ENCODE measurements around the gene PPP1R14B. TPM values are rescaled to one million over a fixed set of nuclear protein-coding genes. Genes with fewer than 3 reads are reported as not detected.
A peak's percentile ranks its signal among the peaks of the same experiment; 100 is the strongest.

PPP1R14B gene
- total RNA-seq, 1 donor from 2014 or later = 156 TPM

DNA sequence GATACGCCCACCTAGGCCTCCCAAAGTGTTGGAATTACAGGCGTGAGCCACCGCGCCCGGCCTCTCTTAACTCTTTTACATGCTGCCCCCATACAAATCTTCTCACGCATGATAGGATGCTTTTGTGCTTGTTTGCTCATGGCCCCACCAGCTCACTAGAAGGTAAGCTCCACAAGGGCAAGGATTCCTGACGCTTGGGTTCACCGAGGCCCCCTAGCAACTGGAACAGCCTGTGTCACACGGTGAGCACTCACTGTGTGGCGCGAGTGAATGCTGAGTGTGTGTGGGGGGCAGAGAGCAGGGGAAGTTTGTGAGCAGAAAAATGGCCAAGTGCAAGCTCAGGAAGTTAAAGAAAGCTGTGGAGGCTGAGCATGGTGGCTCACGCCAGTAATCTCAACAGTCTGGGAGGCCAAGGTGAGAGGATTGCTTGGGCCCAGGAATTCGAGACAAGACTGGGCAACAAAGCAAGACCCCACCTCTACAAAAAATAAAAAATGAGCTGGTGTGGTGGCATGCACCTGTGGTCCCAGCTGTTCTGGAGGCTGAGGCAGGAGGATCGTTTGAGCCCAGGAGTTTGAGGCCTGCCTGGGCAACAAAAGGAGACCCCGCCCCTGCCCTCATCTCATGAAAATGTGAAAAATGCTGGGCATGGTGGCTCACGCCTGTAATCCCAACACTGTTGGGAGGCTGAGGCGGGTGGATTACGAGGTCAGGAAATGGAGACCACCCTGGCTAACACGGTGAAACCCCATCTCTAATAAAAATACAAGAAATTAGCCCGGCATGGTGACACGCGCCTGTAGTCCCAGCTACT lies 35.4 kb upstream of the PPP1R14B start:
- DNase-seq (ENCODE audit: low read depth in 2 of 2) = no peak

DNA sequence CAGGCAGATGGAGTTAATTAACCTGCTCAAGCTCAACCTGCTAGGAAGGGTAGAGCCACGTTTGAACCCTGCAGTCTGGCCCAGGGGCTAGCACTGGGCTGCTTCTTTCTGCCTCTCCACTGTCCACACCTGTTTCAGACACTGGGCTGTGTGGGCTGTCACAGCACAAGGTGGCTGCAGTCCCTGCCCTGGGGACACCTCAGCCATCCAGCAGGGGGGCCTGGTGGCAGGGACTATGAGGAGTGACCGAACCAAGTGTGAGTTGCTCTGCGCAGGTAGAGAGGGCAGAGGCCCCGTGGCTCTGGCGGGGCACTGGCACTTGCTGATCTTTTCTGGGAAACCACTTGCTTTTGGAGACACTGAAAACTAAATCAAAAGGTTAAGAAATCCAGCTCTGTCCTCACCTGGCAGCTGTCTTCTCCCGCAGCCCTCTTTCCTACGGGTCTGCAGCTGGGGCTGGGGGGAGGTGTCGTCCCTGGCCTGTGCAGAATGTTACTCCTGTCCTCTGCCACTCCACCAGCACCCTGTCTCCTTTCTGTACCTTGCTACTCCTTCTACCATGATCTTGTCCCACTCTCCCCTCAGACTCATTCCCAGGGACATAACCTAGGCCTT lies 31.9 kb upstream of the PPP1R14B start:
- DNase-seq (ENCODE audit: low read depth in 2 of 2) = no peak

- no peak for DNase-seq (ENCODE audit: low read depth in 2 of 2)
These were observed 30.1 kb upstream of the PPP1R14B start for GRCh38 chr11:64276653-64277431.

GRCh38 chr11:64275841-64276240 lies 29.1 kb upstream of the PPP1R14B start:
- no peak for DNase-seq (ENCODE audit: low read depth in 2 of 2)

DNA sequence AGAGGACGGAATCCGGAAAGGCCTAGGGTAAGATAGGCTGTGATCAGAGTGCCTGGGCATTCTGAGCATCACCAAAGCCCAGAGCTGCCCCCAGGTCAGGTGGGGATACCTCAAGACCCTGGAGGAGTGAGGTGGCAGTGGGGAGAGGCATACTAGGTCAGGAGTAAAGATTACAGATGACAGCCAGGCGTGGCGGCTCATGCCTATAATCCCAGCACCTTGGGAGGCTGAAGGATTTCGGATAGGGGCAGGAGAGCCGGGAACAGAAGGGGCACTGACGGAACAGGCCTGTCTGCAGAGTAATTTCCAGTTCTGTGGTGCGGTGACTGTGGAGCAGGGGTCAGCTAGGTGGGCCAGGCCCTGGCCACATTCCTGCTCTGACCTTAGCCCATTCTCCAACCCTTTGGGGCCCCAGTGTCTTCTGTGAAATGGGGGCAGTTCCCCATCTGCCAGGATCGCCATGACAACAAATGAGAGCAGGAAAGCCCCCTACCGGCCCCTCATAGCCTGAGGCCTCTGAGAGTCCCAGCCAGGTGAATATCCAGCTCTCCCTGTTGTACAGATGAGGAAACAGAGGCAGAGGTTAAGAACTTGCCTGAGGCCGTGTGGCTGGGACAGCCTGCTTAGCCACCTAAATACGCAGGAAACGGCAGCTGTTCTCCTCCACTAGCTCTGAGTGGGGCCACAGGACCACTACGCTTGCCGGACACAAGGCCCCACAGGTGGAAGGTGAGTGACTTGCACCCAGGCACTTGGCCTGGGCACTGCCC lies 28.5 kb upstream of the PPP1R14B start:
- no peak for DNase-seq (ENCODE audit: low read depth in 2 of 2)

DNA sequence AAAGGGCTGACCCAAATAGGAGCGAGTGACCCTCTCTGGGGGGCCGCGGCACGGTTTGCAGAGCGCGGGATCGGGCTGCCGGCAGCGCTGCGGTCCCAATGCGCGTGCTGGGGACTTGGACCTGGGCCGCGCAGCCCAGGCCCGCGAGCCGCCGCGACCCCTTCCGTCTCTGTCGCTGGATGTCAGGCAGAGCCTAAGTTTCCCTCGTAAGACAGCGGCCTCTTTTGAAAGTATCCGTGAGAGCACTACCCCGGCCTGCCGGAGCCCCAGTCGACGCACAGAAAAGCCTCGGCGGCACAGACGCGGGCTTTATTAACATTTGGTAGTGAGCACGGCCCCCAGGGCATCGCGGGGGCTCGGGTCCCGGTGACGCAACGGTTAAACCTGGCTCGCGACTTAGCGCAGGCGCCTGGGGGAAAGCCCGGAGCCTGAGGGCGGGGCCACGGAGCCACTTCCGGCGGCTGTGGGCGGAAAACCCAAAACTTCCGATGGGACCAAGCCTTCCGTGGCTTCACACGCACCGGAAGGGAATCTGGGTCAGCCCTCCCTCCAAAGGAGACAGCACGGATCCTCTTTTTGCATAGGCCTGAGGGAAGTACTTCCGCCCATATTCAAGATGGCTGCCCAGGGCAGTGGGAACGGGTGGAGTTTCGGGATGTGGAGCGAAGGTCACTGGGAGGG lies 22.9 kb upstream of the PPP1R14B start:
- peak; percentile 100 for DNase-seq (ENCODE audit: low read depth in 2 of 2)

DNA sequence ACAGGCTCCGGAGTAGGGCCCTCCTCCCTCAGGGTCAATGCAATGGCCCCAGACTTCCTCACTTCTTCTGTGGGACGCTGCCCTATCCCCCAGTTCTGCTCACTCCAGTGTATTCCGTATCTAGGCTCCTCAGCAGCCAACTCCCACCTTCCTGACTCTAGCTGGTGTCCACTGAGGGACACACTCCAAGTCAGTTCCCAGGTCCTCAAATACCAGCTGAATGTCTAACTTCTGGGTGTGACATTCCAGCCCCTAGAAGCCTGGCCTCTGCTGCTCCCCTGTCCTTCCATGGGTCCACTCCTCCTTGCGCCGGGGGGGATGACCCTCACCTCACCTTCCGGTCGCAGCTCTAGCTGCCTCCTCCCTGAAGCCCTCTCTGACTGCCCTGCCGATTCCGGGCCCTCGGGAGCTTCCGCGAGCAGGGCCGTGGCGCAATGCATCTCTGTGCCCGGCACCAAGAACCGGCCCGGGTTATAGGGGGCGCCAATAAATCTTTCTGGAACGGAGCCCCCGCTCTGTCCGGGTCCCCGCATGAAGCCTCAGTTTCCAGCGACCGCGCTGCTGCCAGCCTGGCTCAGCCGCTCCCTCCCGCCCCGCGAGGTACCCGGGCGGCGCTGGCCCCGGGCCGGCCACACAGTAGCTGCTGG lies 22.3 kb upstream of the PPP1R14B start:
- peak in 1 of 2 donors; percentile 47 for DNase-seq (ENCODE audit: low read depth in 2 of 2)

- DNase-seq (ENCODE audit: low read depth in 2 of 2) = peak in 1 of 2 donors; percentile 68
These were observed 21.5 kb upstream of the PPP1R14B start for GRCh38 chr11:64268025-64268892.

DNA sequence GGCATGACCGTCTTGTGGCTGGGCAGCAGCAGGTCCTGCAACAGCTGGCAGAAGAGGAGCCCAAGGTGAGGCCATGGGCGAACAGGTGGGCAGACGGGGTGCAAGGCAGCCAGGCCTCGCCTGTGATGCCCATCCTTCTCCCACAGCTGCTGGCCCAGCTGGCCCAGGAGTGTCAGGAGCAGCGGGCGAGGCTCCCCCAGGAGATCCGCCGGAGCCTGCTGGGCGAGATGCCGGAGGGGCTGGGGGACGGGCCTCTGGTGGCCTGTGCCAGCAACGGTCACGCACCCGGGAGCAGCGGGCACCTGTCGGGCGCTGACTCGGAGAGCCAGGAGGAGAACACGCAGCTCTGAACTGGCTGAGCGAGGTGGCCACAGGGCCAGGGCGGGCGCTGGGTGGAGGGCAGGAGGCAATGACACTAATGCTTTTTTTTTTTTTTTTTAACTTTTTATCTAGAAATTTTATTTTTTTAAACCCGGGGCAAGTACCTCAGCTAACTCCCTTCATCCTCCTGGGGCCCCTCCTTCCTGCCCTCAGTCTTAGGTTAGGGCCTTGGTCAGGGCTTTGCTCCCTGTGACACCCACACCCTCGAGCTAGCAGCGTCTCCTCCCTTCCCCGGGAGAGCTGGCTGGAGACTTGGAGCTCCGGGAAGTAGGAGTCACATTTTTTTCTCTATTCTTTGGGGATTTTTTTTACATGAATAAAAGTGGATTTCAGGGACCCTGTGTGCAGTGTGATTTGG lies 20.6 kb upstream of the PPP1R14B start:
- DNase-seq (ENCODE audit: low read depth in 2 of 2) = no peak

DNA sequence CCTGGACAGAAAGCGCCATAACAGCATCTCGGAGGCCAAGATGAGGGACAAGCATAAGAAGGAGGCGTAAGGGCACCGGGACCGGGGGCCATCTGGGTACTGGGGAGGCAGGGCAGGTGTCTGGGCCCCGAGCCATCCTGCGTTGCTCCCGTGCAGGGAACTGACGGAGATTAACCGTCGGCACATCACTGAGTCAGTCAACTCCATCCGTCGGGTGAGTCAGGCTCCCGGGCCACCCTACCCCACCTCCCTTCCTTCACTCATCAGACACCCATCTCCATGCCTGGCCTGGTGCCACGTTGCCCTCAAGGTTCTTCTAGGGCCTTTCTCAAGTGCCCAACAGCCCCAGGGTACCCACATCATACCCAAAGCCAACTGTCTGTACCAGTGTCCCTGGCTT lies 19.6 kb upstream of the PPP1R14B start:
- DNase-seq (ENCODE audit: low read depth in 2 of 2) = peak in 1 of 2 donors; percentile 34

DNA sequence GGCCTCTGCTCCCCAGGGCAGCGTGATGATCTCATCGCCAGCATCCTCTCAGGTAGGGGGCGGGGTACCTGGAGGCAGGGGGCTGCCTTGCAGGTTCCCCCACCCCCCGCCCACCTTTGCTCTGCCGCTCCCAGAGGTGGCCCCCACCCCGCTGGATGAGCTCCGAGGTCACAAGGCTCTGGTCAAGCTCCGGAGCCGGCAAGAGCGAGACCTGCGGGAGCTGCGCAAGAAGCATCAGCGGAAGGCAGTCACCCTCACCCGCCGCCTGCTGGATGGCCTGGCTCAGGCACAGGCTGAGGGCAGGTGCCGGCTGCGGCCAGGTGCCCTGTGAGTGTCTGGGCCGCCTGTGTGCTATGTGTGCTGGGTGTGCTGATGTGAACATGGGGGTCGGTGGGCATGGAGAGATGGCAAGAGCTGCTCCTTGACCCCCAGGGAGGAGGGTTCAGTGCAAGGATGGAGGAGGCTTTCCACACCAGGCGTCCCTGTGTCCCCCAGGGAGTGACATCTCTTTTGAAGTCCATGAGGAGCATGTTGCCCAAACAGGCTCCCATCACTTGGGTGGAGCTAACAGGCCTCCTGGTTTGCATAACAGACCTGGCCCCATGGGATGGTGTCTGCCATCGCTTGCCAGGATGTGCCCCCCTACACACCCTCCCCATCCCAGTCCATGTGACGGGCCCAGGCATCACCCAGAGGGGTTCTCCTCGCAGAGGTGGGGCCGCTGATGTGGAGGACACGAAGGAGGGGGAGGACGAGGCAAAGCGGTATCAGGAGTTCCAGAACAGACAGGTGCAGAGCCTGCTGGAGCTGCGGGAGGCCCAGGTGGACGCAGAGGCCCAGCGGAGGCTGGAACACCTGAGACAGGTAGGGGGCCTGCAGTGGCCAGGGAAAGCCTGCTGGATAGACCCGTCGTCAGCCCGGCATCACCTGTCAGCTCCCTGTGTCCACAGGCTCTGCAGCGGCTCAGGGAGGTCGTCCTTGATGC lies 18.7 kb upstream of the PPP1R14B start:
- no peak for DNase-seq (ENCODE audit: low read depth in 2 of 2)

- DNase-seq (ENCODE audit: low read depth in 2 of 2) = no peak
These were observed 17.7 kb upstream of the PPP1R14B start for GRCh38 chr11:64264371-64264852.

DNA sequence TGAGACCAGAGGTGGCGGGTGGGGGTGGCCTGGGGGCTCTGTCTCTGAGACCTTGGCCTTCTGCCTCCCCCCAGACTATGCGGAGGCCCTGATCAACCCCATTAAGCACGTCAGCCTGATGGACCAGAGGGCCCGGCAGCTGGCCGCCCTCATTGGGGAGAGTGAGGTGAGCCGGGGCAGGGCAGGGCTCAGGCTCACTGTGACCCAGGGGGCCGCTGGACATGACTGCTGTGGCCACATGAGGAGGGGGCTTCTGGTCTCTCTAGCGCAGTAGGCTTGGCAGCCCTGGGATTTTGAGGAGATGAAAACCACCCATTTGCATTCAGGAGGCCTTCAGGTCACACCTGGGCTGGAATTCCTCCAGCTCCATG lies 17.2 kb upstream of the PPP1R14B start:
- DNase-seq (ENCODE audit: low read depth in 2 of 2) = no peak

GRCh38 chr11:64263021-64263946 lies 16.5 kb upstream of the PPP1R14B start:
- DNase-seq (ENCODE audit: low read depth in 2 of 2) = peak in 1 of 2 donors; percentile 88

GRCh38 chr11:64262271-64263002 lies 15.7 kb upstream of the PPP1R14B start:
- DNase-seq (ENCODE audit: low read depth in 2 of 2) = no peak
